NCI-H2227 (cell line): Measurements from ENCODE around the gene ACKR4.
"Not testable (repeated sequence)": the region's sequence is repeated elsewhere in the genome, so short reads cannot be mapped to it uniquely, and the experiment has no call there.

Experiments
- DNase-seq: peaks from one replicate; lab custom pipeline; 2025; ENCODE audit not compliant: unreplicated experiment; lab: John Stamatoyannopoulos, UW

ACKR4 gene

DNA sequence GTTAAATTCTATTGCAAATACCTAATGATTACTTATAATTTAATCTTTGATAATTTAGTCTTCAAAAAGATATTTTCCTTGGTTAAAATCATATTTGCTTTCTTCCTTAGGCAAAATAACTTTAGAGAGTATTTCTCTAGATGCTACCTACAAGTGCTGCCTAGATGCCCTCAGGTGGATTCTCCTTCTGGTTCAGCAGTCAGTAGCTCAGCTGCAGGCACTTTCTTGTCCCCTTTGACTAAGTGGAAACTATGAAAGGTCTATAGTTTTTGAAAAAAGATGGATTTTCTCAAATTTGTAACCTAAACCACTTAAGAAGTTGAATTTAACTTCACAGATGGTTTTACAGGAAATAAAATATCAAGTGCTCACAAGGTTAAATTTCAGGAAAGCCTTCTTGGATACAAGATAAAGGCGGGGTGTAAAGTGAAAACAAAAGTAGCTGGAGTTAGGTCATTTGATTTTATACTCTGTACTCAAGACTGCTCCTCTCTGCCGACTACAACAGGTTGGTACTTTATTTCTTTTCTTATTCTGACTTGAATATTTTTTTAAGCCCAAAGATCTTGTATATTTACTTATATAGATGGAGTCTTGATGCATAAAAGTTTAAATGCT lies at the start of gene ACKR4:
ACKR4 (plus strand) TSS at position 455 of the 618 bp plus-strand sequence. CDS start 3,128 bp downstream, outside the sequence.
- no peak for DNase-seq

- no peak for DNase-seq
Measured at GRCh38 chr3:132549169-132549568, 47.9 kb upstream of the ACKR4 start.

DNA sequence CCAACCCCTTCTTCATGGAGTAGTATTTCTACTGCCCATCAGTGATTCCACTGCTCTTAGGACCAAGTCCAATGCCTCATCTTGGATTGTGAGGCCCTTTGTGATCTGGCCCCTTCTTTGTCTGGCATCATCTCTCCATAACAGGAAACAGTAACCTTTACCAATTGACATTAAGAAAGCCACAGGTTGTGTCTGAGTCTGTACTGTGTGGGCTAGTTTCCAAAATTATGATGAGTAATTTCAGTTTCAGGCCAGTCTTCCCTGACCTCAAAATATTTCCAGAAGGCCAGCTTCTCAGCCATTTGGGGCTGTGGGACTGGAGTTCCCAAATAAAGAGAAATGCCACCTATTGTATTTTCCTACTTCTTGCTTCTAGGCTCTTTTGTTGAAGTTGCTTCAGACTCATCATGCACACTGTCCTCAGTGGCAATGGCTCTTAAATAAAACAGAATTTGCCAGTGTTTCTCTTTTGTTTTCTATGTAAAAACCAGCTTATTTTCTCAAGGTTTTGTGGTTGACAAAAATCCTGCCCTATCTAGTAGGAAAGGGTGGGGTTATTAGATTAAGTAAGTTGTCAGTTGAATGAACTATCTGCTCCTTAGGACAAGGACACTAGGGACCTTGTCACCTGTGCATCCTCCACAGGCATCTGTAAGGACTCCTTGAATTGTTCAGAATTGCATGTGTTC lies 47.0 kb upstream of the ACKR4 start:
- DNase-seq: no peak

- no peak for DNase-seq
Measured at GRCh38 chr3:132550579-132551305, 46.3 kb upstream of the ACKR4 start.

DNA sequence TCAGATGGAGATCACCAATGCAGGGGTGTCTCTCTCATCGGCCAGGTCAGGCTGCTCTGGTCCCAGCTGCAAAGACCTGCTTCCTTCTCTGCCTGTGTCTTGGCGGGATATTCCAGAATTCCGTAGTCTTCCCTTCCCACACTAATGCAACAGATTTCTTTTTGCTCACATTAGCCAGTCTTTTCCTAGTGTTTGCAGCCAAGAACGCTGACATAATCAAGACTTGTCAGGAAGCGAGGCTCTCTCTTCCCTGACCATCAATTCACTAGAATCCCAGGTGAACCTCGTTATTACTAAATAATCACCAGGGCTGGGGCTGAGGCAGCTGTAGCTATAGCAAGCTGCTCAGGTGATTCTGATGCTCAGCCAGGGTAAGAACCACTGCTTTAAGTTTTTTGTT lies 43.2 kb upstream of the ACKR4 start:
- DNase-seq: no peak

DNA sequence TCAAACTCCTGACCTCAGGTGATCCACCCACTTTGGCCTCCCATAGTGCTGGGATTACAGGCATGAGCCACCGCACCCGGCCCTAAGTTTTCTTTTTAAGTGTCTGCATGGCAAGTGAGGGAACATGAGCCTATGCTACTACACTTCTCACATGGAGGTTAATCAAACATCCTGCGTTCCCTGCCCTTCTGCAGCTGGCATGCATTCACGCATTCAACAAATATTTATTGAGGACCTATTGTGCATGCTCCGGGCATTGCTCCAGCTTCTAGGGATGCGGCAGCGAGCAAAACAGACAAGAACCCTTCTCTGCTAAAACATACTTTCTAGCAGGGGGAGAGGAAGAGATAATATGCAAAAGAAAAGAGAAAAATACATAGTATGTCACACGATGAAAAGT lies 42.6 kb upstream of the ACKR4 start:
- no peak for DNase-seq

DNA sequence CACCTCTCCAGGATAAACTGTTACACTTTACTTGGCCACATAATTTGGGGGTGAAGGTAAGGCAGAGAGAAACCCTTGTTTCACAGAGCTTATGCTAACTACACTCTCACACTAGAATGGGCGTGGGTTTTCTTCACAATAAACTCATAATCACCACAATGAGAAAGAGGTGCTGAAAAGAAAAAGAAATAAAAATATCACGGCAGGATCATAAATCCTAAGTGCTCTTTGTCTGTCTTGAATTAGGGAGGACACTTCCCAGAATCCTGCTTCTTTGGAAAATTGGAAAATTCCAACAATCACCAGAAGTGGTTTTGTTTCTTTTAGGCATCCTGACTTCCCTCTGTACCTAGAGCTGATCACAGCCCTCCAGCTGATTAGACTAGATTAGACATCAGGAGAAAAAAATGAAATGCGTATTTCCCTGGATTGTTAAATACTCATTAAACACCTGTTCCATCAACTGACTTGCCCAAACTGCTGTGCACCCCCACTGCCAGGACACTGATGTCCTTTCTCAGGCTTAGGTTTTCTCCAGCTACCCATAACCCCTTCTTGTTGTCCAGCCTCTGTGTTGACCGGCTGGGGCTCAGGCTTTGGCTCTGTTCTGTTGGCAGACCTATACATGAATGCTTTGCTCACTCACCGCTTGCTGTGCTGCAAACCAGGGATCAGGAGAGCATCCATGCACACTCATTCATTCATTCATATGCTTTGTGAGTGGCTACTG lies 41.6 kb upstream of the ACKR4 start:
- no peak for DNase-seq

DNA sequence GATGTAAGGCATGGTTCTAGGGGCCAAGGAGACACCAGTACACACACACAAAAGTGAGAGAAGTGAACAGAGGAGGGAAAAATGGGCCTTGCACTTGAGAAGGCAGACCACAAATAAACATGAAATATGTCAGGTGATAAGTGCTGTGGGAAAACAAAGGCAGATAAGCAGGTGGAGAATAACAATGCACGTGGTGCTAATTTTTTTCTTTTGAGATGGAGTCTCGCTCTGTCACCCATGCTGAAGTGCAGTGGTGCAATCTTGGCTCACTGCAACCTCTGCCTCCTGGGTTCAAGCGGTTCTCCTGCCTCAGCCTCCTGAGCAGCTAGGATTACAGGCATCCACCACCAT lies 41.1 kb upstream of the ACKR4 start:
- not testable (repeated sequence) for DNase-seq

DNA sequence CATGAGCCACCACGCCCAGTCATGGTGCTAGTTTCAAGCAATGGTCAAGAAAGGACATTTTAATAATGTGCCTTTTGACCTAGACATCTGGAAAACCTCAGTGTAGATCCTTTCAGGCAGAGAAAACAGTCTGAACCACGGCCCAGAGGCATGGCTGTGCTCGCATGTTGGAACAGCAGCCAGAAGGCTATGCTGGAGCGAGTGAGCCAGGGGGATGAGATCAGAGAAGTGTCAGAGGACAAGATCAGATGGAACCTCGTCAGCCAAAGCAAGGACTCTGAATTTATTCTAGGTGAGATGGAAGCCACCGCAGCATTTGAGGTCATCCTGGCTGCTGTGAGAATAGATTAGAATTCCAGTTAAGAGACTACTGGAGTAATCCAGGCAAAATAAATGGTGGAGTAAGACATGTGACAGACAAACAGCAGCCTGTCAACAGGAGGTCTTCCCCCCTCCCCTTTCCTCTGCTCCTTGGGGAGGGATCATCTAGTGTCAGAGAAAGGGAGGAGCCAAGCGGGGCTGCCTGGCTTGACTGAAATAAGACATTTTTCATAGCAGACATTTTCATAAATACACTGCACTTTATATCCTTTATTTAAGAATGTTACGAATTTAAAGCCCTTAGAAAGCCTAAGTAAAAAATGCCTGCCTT lies 40.4 kb upstream of the ACKR4 start:
- no peak for DNase-seq

- DNase-seq: no peak
Measured at GRCh38 chr3:132561003-132561402, 36.1 kb upstream of the ACKR4 start.

DNA sequence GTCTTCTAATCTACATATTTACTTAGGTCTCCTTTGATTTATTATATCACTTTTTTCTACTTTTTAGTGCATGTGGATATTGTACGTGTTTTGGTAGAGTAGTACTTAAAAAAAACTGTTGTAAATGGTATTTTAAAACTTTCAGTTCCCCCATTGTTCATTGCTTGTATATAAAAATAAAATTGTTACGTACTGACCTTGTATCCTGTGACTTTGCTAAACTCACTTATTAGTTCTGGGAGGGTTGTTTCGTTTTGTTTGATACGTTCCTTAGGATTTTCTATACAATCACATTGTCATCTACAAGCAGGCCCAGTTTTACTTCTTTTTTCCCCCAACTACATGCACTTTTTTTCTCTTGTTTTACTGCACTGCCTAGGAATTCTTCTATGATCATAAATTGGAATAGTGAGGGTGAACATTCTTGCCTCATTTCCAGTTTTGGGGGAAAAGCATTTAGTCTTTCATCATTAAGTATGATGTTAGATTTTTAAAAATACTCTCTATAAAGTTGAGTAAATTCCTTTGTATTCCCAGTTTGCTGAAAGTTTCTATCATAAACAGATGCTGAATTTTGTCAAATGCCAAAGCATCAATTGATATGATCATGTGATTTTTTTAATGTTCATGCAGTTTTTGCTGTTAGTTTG lies 33.5 kb upstream of the ACKR4 start:
- no peak for DNase-seq

DNA sequence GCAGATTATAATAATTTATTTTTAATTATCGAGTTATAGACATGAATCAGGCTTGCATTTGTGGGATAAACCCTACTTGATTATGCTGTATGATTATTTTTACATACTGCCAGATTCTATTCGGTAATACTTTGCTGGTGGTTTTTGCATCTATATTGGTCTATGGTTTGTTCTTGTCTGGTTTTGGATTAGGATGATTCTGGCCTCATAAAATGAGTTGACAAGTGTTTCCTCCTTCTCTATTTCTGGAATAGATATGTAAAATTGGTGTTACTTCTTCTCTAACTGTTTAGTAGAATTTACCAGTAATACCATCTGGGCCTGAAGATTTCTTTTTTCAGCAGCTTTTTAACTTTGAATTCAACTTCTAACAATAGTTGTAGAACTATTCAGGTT lies 33.0 kb upstream of the ACKR4 start:
- no peak for DNase-seq

DNA sequence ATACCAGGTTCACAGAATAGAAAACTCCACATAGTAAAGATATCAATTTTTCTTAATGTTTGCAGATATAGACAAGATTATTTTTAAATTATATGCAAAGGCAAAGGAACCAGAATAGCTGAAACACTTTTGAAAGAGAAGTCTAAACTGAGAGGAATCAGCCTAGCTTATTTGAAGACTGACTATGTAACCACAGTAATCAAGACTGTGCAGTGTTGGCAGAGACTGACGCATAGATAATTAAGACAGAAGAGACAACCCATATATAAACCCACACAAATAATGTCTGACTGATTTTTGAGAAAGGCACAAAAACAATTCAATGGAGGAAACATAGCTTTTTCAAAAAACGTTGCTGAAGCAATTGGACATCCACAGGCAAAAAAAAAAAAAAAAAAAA lies 28.6 kb upstream of the ACKR4 start:
- no peak for DNase-seq

GRCh38 chr3:132569153-132569552 lies 27.9 kb upstream of the ACKR4 start:
- DNase-seq: no peak

GRCh38 chr3:132569580-132569979 lies 27.5 kb upstream of the ACKR4 start:
- DNase-seq: no peak

DNA sequence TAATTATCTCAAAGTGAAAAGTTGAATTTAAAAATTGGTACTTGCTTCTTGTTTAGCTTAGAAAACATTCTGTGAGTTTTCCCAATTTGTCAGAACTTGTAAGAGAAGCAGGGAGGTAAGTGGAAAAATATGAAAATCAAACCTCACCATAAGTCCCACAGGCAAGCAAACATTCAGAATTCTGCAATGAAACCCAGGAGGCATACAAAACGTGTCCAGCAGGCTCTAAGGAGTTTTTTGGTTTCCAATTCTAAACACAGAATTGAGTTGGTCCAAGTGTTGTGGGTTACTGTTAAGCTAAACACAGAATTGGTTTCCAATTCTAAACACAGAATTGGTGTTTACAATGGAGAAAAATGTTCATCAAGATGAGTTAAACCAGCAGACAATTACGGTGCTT lies 27.1 kb upstream of the ACKR4 start:
- no peak for DNase-seq

GRCh38 chr3:132573797-132574211 lies 23.3 kb upstream of the ACKR4 start:
- no peak for DNase-seq

GRCh38 chr3:132587401-132587800 lies 9.7 kb upstream of the ACKR4 start:
- DNase-seq: no peak

DNA sequence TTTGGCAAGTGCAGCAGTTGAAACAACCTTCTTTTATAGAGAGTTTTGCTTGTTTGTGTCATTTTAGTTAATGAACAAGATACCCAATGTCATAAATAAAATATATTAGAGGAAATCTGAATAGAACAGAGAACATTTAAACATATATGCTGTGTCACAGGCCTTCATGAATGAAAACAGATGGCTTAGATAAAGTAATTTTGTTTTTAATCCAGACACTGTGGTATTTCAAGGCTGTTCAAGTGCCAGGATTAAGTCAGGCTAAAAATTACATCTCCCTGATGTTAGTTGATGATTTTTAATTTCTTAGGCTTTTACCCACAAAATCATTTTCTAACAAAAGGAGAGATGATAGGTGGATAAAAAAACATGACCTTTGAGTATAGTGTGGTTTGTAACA lies 4.9 kb upstream of the ACKR4 start:
- DNase-seq: no peak

DNA sequence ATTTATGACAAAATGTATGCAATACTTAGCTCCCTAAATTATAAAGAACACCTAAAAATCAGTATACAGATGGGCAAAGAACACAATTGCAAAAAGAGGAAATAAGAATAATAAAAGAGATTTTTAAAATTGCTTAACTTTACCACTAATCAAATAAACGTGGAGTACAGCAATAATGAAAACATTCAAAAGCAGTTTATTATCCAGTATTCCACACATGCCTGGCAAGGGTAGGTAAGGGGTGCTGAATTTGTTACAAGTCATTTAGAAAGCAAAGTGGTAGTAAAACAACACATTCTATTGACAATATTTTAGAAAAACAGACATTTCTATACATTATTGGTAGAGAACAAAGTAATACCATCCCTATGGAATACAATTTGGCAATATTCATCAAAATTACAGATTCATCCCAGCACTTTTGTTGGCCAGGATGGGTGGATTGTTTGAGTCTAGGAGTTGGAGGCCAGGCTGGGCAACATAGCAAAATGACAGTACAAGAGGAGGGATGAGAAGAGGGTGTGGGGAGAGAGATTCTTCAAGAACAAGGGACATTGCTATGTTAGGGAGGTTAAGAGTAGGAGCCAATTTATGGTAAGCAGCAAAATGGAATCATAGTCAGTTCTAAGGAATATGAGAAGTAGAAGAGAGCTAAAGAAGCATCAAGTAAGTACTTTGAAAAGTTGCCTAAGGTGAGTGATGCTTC lies 3.7 kb upstream of the ACKR4 start:
- DNase-seq: no peak
